Mesothelial cell of epicardium (in vitro differentiated cells): ENCODE measurements around the gene SLCO3A1. TPM values are rescaled to one million over a fixed set of nuclear protein-coding genes. Genes with fewer than 3 reads are reported as not detected.

Experiments used
- DNase-seq, 2 experiments: peaks; one replicate each; pipeline ENCODE4 v3.0.0; 2021; ENCODE audit warnings: low spot score in 2 of 2; ENCODE audit not compliant: unreplicated experiment in 2 of 2
- H3K27ac Mint-ChIP-seq: 2 replicates; pipeline ENCODE4 v1.8.0; 2021; ENCODE audit warnings: mixed read lengths
- H3K27me3 Mint-ChIP-seq: 2 replicates; pipeline ENCODE4 v1.8.0; 2021; ENCODE audit warnings: low read depth, mixed read lengths
- H3K36me3 Mint-ChIP-seq: 2 replicates; pipeline ENCODE4 v1.8.0; 2021; ENCODE audit warnings: mixed read lengths
- H3K4me1 Mint-ChIP-seq: 2 replicates; pipeline ENCODE4 v1.8.0; 2021; ENCODE audit warnings: mixed read lengths
- H3K4me3 Mint-ChIP-seq: 2 replicates; pipeline ENCODE4 v1.8.0; 2021; ENCODE audit warnings: mild to moderate bottlenecking, moderate library complexity, mixed read lengths
- H3K9me3 Mint-ChIP-seq: 2 replicates; pipeline ENCODE4 v1.8.0; 2021; ENCODE audit warnings: mixed read lengths
- CTCF ChIP-seq: fragments of 200-600 bp; sonication (generic); IDR thresholded peaks from one replicate; pipeline ENCODE4 v1.5.0; 2021; ENCODE audit warnings: antibody characterized with exemption; ENCODE audit not compliant: unreplicated experiment
- total RNA-seq: library from RNA; stranded (reverse); gene quantifications from 3 replicates; pipeline ENCODE4 v1.2.1, GENCODE V29; 2021

Gene SLCO3A1
- total RNA-seq, 1 donor from 2014 or later = 1.9 TPM

- Mint-ChIP-seq H3K4me3 (no peak overlapping the region), H3K36me3 (no peaks in the 10 kb centered on the region), H3K27me3 (peaks cover 53% of the 10 kb centered on the region), H3K27ac (no peak overlapping the region), H3K4me1 (no peaks in the 10 kb centered on the region), H3K9me3 (peaks cover 6% of the 10 kb centered on the region)
- TF ChIP-seq CTCF = no peak
- no peak for DNase-seq
Observed at GRCh38 chr15:91997163-91997562, 143.7 kb downstream of the SLCO3A1 start.

GRCh38 chr15:92000709-92001108 lies 147.2 kb downstream of the SLCO3A1 start:
- no peak for DNase-seq
- Mint-ChIP-seq H3K36me3 (no peaks in the 10 kb centered on the region), H3K9me3 (peaks cover 6% of the 10 kb centered on the region)

GRCh38 chr15:92001307-92001706 lies 147.8 kb downstream of the SLCO3A1 start:
- Mint-ChIP-seq H3K4me3 (no peak overlapping the region), H3K27ac (no peak overlapping the region), H3K36me3 (no peaks in the 10 kb centered on the region), H3K4me1 (no peaks in the 10 kb centered on the region), H3K27me3 (peaks cover 68% of the 10 kb centered on the region), H3K9me3 (peaks cover 6% of the 10 kb centered on the region)
- DNase-seq = no peak
- TF ChIP-seq CTCF = no peak

More at GRCh38 chr15:92000709-92001108, 147.2 kb downstream of the SLCO3A1 start:
- H3K4me3 Mint-ChIP-seq = no peak overlapping the region
- TF ChIP-seq CTCF = no peak
- no peak overlapping the region for H3K27ac Mint-ChIP-seq
- H3K4me1 Mint-ChIP-seq = no peaks in the 10 kb centered on the region
- H3K27me3 Mint-ChIP-seq = peaks cover 67% of the 10 kb centered on the region

- TF ChIP-seq CTCF = no peak
- DNase-seq = no peak
- Mint-ChIP-seq H3K36me3 (no peaks in the 10 kb centered on the region), H3K4me1 (no peaks in the 10 kb centered on the region), H3K27ac (no peak overlapping the region), H3K4me3 (no peak overlapping the region), H3K27me3 (peaks cover 70% of the 10 kb centered on the region), H3K9me3 (peaks cover 3% of the 10 kb centered on the region)
Observed at GRCh38 chr15:92002666-92003065, 149.2 kb downstream of the SLCO3A1 start.

GRCh38 chr15:92003515-92004067 lies 150.1 kb downstream of the SLCO3A1 start:
- no peak for DNase-seq
- Mint-ChIP-seq H3K27ac (no peak overlapping the region), H3K9me3 (no peaks in the 10 kb centered on the region), H3K27me3 (peaks cover 69% of the 10 kb centered on the region), H3K4me3 (no peak overlapping the region), H3K36me3 (no peaks in the 10 kb centered on the region), H3K4me1 (no peaks in the 10 kb centered on the region)
- TF ChIP-seq CTCF = no peak

GRCh38 chr15:92005154-92005553 lies 151.6 kb downstream of the SLCO3A1 start:
- DNase-seq = no peak
- no peak for TF ChIP-seq CTCF
- Mint-ChIP-seq H3K4me1 (peaks cover 4% of the 10 kb centered on the region), H3K36me3 (no peaks in the 10 kb centered on the region), H3K27ac (no peak overlapping the region), H3K9me3 (no peaks in the 10 kb centered on the region), H3K27me3 (peaks cover 62% of the 10 kb centered on the region), H3K4me3 (no peak overlapping the region)
